ENCODE data around the gene MBD4.

Gene MBD4

DNA sequence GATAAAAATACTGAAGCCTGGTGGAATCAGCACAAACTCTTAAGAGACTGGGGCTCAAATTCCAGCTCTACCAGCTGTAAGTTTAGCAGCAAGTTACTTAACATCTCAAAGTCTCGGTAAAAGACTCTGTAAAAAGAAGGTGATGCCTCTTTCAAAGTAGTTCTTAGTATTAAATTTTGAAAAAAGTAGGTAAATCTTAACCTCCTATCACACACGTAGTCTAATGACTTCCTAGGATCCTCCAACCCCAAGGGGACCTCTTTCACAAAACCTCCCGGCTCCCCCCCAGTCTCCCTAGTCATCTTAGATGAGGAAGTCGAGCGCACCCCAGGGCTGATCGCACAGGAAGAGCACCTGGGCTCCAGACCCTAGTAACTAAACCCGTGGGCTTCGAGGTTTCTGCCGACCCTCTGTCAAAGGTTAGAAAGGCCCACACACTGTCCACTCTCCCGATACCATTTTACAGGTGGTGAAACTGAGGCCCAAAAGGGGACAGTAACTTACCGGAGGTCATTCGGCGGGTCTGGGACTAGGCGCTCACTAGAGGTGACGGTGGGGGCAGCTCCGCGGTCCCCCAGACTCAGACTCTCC lies 427 bp downstream of the MBD4 start:
- intact Hi-C loops (cut with DNase I) = no loop called here
- peak in 30 of 42 donors; percentile 7 to 60 (median 36) for DNase-seq

DNA sequence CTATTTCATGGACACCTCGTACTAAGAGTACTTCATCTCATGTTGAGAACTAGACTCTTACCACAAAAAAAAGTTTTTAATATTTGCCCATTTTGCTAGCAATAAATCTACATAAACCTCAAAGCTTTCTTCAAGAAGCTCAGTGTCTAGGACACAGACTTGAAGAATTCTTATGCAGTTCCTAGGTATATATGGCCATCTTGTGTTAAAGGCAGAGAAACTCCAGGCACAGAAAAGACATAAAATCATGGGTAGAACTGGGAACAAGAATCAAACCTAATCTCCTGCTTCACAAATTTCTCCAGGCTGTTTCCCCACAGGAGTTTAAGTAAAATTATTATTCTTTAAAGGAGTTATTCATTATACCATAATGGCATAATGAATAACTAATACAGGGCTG lies 4.4 kb downstream of the MBD4 start:
- intact Hi-C loops (cut with DNase I) = no loop called here
- no peak for DNase-seq

DNA sequence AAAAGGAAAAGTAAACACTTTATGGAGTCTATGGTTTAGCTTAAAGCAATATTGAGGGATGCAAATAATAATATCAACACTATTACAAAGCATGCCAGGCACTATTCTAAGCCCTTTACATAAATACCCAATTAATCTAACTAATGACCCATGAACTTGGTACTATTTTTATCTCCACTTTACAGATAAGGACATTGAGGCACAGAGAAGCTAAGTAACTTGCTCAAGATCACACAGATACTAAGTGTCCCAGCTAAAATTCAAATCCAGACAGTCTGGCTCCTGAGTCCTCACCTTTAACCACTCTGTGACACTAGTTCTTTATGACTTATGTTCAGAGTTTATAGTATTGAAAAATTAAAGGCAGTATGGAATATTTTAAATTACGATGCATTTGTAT lies 5.6 kb downstream of the MBD4 start:
- no peak for DNase-seq
- intact Hi-C loops (cut with DNase I) = loop anchor here (5.0 kb wide), 1 partner anchor 37 kb away; no protein-coding TSS in a partner anchor

DNA sequence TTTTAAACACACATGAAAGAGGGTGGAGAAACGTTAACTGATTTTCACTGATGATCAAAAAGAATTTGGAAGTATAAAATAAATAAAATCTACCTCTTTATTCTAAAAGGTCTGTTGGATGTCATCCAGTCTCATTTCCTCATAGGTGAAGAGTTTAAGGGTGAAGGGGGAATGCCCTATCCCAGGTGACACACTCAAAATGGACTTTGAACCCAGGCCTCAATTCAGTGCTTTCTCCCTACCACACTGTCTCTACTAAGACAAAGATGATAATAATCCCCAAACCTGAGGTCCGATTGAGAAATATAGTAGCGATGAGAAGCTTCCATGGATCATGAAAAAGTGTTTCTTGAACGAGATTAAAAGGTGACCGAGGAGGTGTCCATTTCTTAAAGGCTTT lies 6.2 kb downstream of the MBD4 start:
- intact Hi-C loops (cut with DNase I) = loop anchor here (5.0 kb wide), 1 partner anchor 36 kb away; no protein-coding TSS in a partner anchor
- no peak for DNase-seq

DNA sequence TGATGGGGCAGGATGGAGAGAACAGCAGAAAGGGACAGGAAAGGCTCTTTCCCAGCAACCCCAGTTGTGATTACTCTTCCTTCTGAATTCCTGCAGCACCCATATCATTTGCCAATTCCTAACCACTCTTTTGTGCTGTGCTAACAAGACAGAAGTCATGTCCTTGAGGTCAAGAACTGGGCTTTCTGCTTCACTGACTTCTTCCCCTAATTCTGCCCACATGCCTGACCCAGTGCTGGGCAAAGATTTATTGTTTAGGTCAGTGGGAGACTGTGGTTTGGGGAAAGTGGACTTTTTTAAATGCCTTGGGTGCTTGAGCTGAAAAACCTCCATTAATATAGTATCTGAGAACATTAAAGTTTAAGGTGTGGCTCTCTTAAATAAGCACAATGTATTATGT lies 7.1 kb downstream of the MBD4 start:
- no peak for DNase-seq
- intact Hi-C loops (cut with DNase I) = loop anchor here (5.0 kb wide), 1 partner anchor 35 kb away; no protein-coding TSS in a partner anchor

DNA sequence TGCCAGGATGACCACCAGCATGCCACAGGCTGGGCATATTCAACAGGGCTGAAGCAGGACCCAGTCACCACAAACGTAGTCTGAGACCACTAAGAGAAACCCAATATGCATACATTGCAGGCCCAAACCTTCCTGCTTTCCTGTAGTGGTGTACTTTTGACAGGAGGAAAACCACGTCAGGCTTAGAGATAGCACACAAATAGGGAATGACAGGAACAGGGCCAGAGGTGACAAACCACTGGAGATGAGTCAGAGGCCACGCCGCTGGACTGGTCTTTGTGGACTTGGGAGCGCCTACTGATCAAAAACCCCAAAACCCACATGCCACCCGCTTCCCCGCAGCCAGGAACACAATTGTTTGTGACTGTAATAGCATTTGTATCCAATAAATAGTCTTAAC lies 7.7 kb downstream of the MBD4 start:
- intact Hi-C loops (cut with DNase I) = loop anchor here (5.0 kb wide), 1 partner anchor 35 kb away; no protein-coding TSS in a partner anchor
- DNase-seq = no peak

DNA sequence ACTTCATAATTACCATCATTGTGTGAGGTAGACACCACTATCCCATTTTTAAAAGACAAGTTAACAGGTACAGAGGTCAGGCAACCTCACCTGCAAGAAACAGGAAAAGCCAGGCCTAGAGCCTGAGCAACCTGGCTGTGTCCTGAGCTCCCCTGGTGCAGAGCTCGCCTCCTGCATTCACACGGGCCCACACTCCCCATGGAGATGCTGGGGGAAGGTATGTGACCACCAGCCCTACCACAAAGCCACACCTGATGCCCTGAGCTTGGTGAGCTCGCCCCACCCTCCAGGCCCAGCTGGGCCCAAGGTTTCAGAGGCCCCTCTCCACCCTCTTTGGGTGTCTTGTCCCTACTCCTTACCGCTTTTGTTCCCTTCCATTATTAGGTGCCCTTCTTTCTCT lies 10.1 kb downstream of the MBD4 start:
- intact Hi-C loops (cut with DNase I) = loop anchor here (5.0 kb wide), 1 partner anchor 32 kb away; no protein-coding TSS in a partner anchor
- DNase-seq = no peak

DNA sequence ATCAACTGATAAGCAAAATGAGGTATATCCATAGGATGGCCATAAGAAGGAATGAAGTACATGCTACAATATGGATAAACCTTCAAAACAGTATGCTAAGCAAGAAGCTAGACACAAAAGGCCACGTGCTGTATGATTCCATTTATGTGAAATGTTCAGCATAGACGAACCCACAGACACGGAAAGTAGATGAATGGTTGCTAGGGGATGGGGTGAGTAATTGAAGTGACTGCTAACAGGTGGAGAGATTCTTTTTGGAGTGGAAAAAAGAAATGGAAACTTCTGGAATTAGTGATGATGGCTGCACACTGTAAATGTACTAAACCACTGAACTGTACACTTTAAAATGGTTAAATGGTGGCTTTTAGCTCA lies 10.7 kb downstream of the MBD4 start:
- intact Hi-C loops (cut with DNase I) = no loop called here

DNA sequence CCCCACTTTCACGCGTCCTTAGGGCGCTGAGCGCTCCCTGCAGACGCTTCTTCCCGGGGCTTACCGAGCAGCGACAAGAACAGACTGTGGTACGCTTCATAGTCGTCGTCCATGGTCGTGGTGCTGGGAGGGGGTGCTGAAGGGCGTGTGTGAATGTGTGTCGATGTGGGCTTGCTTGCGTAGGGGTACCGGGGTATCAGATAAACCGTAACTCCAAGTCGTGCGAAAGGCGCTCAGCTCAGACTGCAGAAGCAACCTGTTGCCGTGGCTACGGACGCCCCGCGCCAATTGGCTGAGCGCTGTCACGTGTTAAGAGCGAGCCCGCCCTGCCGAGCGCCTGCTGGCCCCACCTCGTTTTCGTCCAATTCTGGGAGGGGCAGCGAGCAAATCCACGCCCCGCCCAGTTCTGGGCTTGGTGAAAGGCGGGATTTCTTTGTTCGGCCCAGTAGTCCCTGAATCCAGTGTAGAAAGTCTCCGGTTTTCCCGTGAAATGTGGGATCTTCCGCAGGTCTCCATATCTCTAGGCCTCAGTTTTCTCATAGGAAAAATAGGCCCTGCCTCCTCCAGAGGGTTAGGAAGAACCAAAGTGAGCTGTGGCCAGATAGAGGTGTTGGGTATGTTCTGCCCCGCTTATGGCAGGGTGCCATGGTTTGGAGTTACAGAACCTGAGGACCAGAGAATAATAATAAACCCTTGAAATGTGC lies 11.2 kb downstream of the MBD4 start, which contains the start of gene EFCAB12:
Gene EFCAB12, minus strand, starts transcription at position 261 of the 704 bp plus-strand sequence. Its CDS starts 148 bp downstream, at position 113.
- intact Hi-C loops (cut with DNase I) = no loop called here
- DNase-seq = peak; percentile 97 to 100 (median 99)

More for the DNA sequence above, 10.7 kb downstream of the MBD4 start:
- peak in 1 of 42 donors; percentile 27 for DNase-seq

DNA sequence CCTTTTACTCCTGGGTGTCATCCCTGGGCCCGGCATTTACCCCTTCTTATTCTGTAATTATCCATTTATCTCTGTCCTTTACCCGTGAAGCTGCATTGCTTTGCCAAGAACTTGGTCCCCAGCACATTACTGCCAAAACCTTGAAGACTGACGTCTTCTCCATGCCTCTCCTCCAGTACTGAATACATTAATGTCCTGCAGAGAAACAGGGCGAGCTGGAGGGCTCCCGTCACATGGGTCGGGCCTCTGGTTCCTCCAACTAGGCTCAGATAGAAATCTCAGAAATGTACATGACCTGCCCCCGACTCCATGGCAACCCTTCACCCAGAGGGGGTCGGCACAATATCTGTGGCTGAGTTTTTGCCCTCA lies 11.8 kb downstream of the MBD4 start:
- DNase-seq = peak in 10 of 42 donors; percentile 6 to 45 (median 19)
- intact Hi-C loops (cut with DNase I) = no loop called here

DNA sequence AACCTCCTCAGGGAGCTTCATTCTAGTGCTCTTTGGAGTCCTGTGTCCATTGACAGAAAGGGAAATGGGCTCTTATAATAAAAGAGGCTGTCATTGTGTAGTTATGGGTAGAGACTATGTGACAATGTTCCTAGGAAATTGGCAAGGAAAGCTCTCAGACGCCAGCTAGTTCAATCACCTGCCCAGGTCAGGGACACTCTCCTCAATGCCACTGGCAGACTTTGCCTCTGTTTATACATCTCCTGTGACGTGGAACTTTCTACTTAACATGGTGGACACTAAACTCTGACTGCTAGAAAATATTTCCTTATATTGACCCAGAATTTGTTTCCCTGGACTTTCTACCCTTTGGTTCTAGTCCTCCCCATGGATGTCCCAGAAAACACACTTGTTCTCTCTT lies 14.1 kb downstream of the MBD4 start:
- intact Hi-C loops (cut with DNase I) = no loop called here
- DNase-seq = no peak

DNA sequence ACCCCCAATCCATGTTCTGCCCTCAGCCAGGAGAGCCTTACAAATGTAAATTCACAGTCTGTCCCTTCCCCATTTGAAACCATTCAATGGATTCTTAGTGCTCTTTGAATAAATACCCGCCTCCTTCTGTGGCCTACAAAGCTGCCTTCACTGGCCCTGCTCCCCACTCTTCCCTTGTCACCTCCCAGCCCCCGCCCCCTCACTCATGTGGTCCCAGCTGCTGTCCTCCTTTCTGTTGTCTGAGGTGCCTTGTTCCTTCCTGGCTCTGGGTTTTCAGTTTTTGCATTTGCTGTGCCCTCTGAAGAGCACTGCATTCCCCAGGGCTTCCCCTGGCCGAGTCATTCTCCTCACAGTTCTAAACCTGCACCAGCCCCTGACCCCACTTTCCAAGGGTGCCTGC lies 14.5 kb downstream of the MBD4 start:
- intact Hi-C loops (cut with DNase I) = no loop called here
- DNase-seq = peak in 1 of 42 donors; percentile 13

DNA sequence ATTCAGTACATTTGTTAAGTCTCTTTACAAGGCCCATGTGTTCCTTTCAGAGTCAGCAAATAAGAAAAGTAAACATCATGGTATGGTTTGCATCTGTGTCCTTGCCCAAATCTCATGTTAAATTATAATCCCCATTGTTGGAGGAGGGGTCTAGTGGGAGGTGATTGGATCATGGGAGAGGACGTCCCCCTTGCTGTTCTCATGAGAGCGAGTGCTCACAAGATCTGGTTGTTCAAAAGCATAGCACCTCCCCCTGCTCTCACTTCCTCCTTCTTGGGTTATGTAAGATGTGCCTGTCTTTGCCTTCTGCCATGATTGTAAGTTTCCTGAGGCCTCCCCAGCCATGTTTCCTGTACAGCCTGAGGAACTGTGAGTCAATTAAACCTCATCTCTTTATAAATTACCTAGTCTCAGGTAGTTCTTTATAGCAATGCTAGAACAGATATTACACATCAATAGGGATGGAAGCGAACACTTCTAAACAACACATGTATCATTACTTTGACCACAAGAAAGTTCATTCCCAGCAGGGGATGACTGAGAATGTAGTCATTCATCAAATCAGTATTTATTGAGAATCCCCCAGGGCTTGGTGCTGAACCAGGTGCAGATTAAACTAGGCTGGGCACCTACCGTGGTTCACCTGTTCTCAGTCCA lies 15.4 kb downstream of the MBD4 start:
- DNase-seq = peak in 1 of 42 donors; percentile 24
- intact Hi-C loops (cut with DNase I) = no loop called here

DNA sequence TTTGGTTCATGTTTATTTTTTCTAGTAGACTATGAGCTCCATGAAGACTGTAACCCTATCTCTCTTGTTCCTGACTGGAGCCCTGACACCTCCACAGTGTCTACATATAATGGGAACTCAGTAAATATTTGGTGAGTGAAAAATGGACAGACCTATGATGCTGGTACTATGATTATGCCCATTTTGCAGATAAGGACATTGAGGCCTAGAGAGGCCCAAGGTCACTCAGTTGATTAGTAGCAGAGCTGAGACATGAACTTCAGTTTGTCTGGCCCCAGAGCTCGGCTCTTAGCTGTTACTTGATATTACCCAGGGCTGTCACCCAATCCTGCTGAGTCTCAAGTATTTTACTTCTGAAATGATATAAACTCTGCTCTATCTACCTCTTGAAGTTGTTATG lies 16.9 kb downstream of the MBD4 start:
- intact Hi-C loops (cut with DNase I) = no loop called here
- DNase-seq = no peak

DNA sequence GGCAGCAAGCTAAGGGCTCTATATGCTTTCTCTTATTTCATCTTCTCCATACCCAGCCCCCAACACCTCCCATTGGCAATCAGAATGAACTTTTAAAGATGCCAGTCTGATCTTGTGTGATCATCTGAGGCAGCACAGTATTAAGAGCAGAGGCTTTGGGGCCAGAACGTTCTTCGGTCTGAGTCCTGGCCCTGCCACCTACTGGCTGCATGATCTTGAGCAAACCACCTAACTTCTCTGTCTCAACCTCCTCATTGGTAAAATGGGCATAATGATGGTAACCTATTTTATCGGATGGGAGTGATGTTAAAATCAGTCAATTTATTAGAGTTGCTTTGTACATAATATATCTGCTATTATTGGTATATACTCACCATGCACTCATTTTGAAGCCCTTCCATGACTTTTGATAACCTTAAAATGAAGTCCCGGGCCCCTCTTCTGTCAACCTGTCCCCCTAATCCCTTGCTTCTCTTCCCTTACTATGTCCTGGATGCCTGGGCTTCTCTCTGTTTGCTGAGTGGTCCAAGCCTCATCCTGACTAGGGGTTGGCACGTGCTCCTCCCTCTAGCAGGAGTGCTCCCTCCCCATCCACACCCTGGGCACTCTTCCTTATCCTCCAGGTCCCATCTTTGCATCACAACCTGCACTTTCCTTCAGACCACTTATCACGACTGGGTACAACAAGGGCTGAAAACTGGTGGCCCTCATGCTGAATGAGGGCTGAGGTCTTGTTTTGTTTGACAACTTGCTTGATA lies 17.6 kb downstream of the MBD4 start:
- intact Hi-C loops (cut with DNase I) = no loop called here
- DNase-seq = peak in 1 of 42 donors; percentile 7

DNA sequence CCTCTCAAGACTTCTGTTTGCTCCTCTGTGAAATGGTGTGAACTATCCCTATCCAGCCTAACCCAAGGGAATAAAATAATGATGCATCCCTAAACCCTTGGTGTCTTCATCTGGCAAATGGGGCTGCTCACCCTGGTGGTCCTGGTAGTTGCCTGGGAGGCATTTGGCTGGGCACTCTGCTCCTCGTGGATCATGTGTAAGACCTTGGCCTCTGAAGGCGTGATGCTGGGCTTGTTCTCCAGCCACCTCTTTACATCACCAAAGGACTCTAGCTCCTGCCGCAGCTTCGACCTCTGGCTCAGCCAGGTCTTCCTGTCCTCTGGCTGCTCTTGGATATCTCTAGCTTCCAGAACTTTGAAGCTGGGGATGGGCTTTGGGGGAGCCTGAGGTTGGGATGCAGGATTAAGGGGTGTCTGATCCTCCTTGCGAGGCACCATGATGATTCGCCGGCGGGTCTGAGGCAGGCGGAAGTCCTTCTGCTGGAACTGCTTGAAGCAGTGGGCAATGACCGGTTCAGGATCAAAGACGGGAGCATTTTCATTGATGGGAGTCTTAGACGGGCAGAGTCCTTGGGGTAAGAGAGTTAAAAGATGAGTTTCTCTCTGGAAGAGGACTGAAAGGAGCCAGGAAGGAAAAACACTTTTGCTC lies 18.4 kb downstream of the MBD4 start:
- DNase-seq = peak in 2 of 42 donors; percentile 10 to 16
- intact Hi-C loops (cut with DNase I) = no loop called here

DNA sequence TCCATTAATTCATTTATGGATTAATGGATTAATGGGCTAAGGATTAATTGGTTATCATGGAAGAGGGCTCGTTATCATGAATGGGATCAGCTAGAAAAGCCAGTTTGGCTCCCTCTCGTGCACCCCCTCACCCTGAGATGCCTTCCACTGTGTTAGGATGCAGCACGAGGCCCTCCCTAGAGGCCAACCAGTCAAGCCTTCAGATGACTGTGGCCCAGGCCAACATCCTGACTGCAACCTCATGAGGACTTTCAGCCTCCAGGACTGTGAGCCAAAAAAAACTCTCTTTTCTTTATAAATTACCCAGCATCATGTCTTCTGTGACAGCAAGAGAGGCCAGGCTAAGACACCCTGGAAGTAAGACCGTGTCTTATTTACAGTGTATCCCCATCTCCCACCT lies 20.3 kb downstream of the MBD4 start:
- DNase-seq = peak in 1 of 42 donors; percentile 6
- intact Hi-C loops (cut with DNase I) = no loop called here

DNA sequence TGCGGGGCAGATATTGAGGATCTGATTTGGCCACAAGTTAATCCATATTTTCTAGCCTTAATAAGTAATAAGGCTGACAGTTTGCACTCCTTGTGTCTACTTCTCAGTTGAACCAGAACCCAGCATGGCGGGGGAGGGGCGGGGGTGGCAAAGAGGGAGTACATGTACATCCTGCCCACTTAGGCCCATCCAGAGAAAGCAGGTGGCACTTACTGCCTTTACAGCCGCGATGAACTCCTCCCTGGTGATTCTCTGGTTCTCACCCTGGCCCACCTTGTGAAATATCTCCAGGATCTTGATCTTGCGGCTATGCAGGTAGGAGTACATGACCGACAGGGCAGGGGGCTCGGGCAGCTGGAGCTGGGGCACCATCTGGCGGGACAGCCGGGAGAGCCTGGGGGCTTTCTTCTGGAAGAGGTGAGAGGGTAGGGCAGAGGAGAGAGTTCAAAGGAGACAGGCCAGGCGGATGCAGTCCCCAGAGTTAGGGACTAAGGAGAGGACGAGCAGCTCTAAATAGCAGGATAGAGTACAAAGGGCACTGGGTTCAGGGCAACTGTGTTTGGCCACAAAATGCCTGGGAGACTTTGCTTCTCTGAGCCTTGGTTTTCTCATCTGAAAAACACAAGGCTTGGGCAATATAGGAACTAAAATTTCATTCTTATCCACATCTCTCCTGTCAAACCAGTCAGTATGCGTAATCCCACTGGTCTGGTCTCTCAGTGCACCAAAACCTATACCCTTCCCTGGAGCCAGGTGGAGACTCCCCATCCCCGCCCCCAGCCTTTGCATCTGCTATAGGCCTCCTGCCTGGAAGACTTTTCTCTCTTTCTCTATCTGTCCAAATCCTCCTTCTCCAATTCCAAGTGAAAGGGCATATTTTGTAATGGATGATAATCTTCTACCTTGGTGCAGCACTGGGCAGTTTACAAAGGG lies 21.4 kb downstream of the MBD4 start:
- intact Hi-C loops (cut with DNase I) = no loop called here
- DNase-seq = peak in 2 of 42 donors; percentile 20
